ENCODE measurements around the gene EIF3I.

DNA sequence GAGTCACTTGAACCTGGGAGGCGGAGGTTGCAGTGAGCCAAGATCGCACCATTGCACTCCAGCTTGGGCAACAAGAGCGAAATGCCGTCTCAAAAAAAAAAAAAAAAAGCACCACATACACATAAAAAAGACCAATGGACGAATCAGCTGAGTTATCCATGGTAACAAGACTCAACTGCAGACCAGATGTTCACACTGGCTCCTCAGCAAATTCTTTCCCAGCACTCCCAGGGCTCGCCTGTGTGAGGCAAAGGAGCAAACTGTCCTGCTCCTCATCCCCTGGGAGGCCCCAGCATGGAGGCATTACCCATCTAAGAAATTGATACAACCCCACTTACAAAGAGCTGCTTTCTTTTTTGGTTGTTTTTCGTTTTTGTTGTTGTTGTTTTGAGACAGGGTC lies 3.2 kb upstream of the EIF3I start:
- TF ChIP-seq, protein P1, sequence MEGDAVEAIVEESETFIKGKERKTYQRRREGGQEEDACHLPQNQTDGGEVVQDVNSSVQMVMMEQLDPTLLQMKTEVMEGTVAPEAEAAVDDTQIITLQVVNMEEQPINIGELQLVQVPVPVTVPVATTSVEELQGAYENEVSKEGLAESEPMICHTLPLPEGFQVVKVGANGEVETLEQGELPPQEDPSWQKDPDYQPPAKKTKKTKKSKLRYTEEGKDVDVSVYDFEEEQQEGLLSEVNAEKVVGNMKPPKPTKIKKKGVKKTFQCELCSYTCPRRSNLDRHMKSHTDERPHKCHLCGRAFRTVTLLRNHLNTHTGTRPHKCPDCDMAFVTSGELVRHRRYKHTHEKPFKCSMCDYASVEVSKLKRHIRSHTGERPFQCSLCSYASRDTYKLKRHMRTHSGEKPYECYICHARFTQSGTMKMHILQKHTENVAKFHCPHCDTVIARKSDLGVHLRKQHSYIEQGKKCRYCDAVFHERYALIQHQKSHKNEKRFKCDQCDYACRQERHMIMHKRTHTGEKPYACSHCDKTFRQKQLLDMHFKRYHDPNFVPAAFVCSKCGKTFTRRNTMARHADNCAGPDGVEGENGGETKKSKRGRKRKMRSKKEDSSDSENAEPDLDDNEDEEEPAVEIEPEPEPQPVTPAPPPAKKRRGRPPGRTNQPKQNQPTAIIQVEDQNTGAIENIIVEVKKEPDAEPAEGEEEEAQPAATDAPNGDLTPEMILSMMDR (IDR thresholded peaks at IDR 0.05; ENCODE audit: low read depth, low read length) = no peak
- no peak for TF ChIP-seq EZH2phosphoT487 (IDR thresholded peaks at IDR 0.05; ENCODE audit: low read depth)

Data from OCI-LY3 (cell line).